Neural cell (in vitro differentiated cells): ENCODE measurements around the gene KCNT1. TPM values are rescaled to one million over a fixed set of nuclear protein-coding genes. Genes with fewer than 3 reads are reported as not detected.

Source experiments
- H2AFZ ChIP-seq: fragments of 200-600, 300-800 bp; sonication (generic), shearing (Covaris generic); 2 replicates; pipeline ENCODE4 v1.6.0; 2014; ENCODE audit warnings: low read depth, mild to moderate bottlenecking, antibody characterized with exemption, low read length, moderate library complexity
- H3F3A ChIP-seq: fragments of 200-600 bp; shearing (Covaris generic); 2 replicates; pipeline ENCODE4 v1.6.1; 2016; ENCODE audit warnings: mild to moderate bottlenecking, moderate library complexity, mixed read lengths, antibody characterized with exemption, low read length; ENCODE audit not compliant: insufficient read depth, poor library complexity, severe bottlenecking
- H3K27ac ChIP-seq: fragments of 200-600, 300-800 bp; sonication (generic), shearing (Covaris generic); 2 replicates; pipeline ENCODE4 v1.5.1; 2014; ENCODE audit warnings: mild to moderate bottlenecking, low read length, moderate library complexity
- H3K27me3 ChIP-seq: fragments of 300-800, 200-600 bp; sonication (generic), shearing (Covaris generic); 2 replicates; pipeline ENCODE4 v1.6.0; 2014; ENCODE audit warnings: mild to moderate bottlenecking, low read depth, low read length, moderate library complexity; ENCODE audit not compliant: insufficient read depth
- H3K36me3 ChIP-seq: fragments of 300-800, 200-600 bp; sonication (generic), shearing (Covaris generic); 2 replicates; pipeline ENCODE4 v1.5.1; 2014; ENCODE audit warnings: mild to moderate bottlenecking, antibody characterized with exemption, low read length, moderate library complexity; ENCODE audit not compliant: insufficient read depth
- H3K4me2 ChIP-seq: fragments of 300-800, 200-600 bp; sonication (generic), shearing (Covaris generic); 2 replicates; pipeline ENCODE4 v1.6.0; 2014; ENCODE audit warnings: mild to moderate bottlenecking, low read length
- H3K4me3 ChIP-seq: fragments of 300-800, 200-600 bp; sonication (generic), shearing (Covaris generic); 2 replicates; pipeline ENCODE4 v1.5.1; 2014; ENCODE audit warnings: mild to moderate bottlenecking, low read length, moderate library complexity
- H3K79me2 ChIP-seq: fragments of 200-600 bp; shearing (Covaris generic); replicated peaks from 2 replicates; pipeline ENCODE4 v1.6.0; 2014; ENCODE audit warnings: mild to moderate bottlenecking, low read length, moderate library complexity; ENCODE audit not compliant: insufficient read depth
- H3K9ac ChIP-seq: fragments of 300-800, 200-600 bp; sonication (generic), shearing (Covaris generic); 2 replicates; pipeline ENCODE4 v1.6.1; 2016; ENCODE audit warnings: mild to moderate bottlenecking, low read length, mixed read lengths
- H3K9me2 ChIP-seq: fragments of 200-600 bp; shearing (Covaris generic); 2 replicates; pipeline ENCODE4 v1.6.1; 2016; ENCODE audit warnings: mild to moderate bottlenecking, low read length, mixed read lengths; ENCODE audit not compliant: insufficient read depth
- H3K9me3 ChIP-seq: fragments of 200-600, 300-800 bp; sonication (generic), shearing (Covaris generic); 2 replicates; pipeline ENCODE4 v1.6.1; 2016; ENCODE audit warnings: mild to moderate bottlenecking, mixed run types, low read length, moderate library complexity, mixed read lengths
- H4K20me1 ChIP-seq: fragments of 200-600 bp; shearing (Covaris generic); 2 replicates; pipeline ENCODE4 v1.6.1; 2016; ENCODE audit warnings: mild to moderate bottlenecking, mixed run types; ENCODE audit not compliant: insufficient read depth
- EP300 ChIP-seq: fragments of 450-650 bp; conservative IDR thresholded peaks from 2 replicates; pipeline ENCODE4 v1.6.1; 2014; ENCODE audit warnings: antibody characterized with exemption, mild to moderate bottlenecking, moderate library complexity; ENCODE audit not compliant: poor library complexity, severe bottlenecking
- EZH2 ChIP-seq: fragments of 200-600, 300-800 bp; shearing (Covaris generic), sonication (generic); IDR thresholded peaks from 2 replicates; pipeline ENCODE4 v1.6.1; 2014; ENCODE audit warnings: antibody characterized with exemption, low read length, borderline replicate concordance, mild to moderate bottlenecking; ENCODE audit not compliant: insufficient read depth, poor library complexity, severe bottlenecking
- MXI1 ChIP-seq: fragments of 450-650 bp; conservative IDR thresholded peaks from 2 replicates; pipeline ENCODE4 v1.6.1; 2014; ENCODE audit warnings: antibody characterized with exemption, mild to moderate bottlenecking; ENCODE audit not compliant: poor library complexity, severe bottlenecking
- POLR2AphosphoS5 ChIP-seq: IDR thresholded peaks from 2 replicates; pipeline ENCODE4 v1.6.1; 2012
- RAD21 ChIP-seq: fragments of 450-650 bp; conservative IDR thresholded peaks from 2 replicates; pipeline ENCODE4 v1.6.1; 2014; ENCODE audit warnings: antibody characterized with exemption, mild to moderate bottlenecking, moderate library complexity
- REST ChIP-seq: IDR thresholded peaks from 2 replicates; pipeline ENCODE4 v1.6.1; 2012; ENCODE audit warnings: borderline replicate concordance
- SMC3 ChIP-seq: fragments of 450-650 bp; conservative IDR thresholded peaks from 2 replicates; pipeline ENCODE4 v1.6.1; 2014; ENCODE audit warnings: antibody characterized with exemption, mild to moderate bottlenecking, moderate library complexity; ENCODE audit not compliant: poor library complexity
- TAF1 ChIP-seq: IDR thresholded peaks from 2 replicates; pipeline ENCODE4 v1.6.1; 2012; ENCODE audit warnings: low read depth
- polyA plus RNA-seq: library from polyadenylated mRNA; depleted of rRNA; stranded (reverse); fragments of >200 nt; gene quantifications from 2 replicates; pipeline ENCODE4 v1.2.3, GENCODE V29; 2014
- TF ChIP-seq, protein P1 (sequence below): fragments of 450-650 bp; IDR thresholded peaks from 2 replicates; pipeline ENCODE4 v1.5.1; 2014; ENCODE audit warnings: antibody characterized with exemption, mild to moderate bottlenecking, moderate library complexity; ENCODE audit not compliant: poor library complexity, severe bottlenecking

The KCNT1 gene
- polyA plus RNA-seq, 1 donor from 2014 or later: 0.67 TPM

- no peak overlapping the region for H3K9ac ChIP-seq
- H2AFZ ChIP-seq: no peak overlapping the region
- H3K36me3 ChIP-seq: no peaks in the 10 kb centered on the region
- no peak overlapping the region for H3K4me3 ChIP-seq
- H3K9me3 ChIP-seq: no peaks in the 10 kb centered on the region
- H3K27ac ChIP-seq: no peak overlapping the region
- no peak overlapping the region for H3K4me2 ChIP-seq
- no peak for TF ChIP-seq MXI1
- TF ChIP-seq EZH2: no peak
- TF ChIP-seq, protein P1, sequence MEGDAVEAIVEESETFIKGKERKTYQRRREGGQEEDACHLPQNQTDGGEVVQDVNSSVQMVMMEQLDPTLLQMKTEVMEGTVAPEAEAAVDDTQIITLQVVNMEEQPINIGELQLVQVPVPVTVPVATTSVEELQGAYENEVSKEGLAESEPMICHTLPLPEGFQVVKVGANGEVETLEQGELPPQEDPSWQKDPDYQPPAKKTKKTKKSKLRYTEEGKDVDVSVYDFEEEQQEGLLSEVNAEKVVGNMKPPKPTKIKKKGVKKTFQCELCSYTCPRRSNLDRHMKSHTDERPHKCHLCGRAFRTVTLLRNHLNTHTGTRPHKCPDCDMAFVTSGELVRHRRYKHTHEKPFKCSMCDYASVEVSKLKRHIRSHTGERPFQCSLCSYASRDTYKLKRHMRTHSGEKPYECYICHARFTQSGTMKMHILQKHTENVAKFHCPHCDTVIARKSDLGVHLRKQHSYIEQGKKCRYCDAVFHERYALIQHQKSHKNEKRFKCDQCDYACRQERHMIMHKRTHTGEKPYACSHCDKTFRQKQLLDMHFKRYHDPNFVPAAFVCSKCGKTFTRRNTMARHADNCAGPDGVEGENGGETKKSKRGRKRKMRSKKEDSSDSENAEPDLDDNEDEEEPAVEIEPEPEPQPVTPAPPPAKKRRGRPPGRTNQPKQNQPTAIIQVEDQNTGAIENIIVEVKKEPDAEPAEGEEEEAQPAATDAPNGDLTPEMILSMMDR: no peak
- TF ChIP-seq REST: no peak
- TF ChIP-seq TAF1: no peak
- no peak for TF ChIP-seq RAD21
- no peak for TF ChIP-seq POLR2AphosphoS5
- no peak for TF ChIP-seq EP300
- no peak for TF ChIP-seq SMC3
- H3K79me2 ChIP-seq: no peaks in the 10 kb centered on the region
- no peaks in the 10 kb centered on the region for H3K9me2 ChIP-seq
- no peaks in the 10 kb centered on the region for H3K27me3 ChIP-seq
- H3F3A ChIP-seq: no peaks in the 10 kb centered on the region
- H4K20me1 ChIP-seq: no peaks in the 10 kb centered on the region
Measured at GRCh38 chr9:135774239-135774747, 72.3 kb downstream of the KCNT1 start.

DNA sequence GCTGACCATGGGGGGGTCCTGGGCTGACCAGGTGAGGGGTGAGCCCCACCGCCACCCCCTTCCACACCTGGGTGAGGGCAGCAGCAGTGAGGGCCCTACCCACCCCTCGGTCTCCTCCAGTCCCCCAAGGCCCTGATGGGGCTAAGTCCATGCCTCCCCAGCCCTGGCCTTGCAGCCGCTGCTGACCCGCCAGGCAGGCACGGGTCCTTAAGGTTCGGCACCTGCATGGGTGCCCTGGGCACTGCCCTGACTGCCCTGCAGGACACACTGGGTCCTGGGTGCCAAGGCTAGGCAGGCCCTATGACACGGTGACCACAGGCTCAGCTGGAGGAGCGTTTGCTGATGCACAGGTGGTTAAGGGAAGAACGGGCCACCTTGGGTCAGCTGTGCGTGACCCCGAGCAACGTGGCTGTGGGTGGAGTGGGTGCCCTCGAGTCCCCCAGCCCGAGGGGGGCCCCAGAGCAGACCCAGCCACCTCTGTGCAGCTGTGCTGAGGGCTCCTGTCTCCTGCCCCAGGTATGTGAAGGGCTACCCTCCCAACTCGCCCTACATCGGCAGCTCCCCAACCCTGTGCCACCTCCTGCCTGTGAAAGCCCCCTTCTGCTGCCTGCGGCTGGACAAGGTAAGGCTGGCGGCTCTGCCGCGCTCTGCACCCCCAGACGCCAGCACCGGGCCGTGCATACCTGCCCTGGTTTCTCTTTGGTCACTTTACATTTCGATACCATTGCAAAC is 73.0 kb downstream of the KCNT1 start:
- no peak overlapping the region for H3K4me3 ChIP-seq
- no peaks in the 10 kb centered on the region for H3K9me2 ChIP-seq
- no peaks in the 10 kb centered on the region for H3F3A ChIP-seq
- no peaks in the 10 kb centered on the region for H3K36me3 ChIP-seq
- no peak overlapping the region for H3K4me2 ChIP-seq
- H3K79me2 ChIP-seq: no peaks in the 10 kb centered on the region
- no peaks in the 10 kb centered on the region for H3K27me3 ChIP-seq
- no peak overlapping the region for H2AFZ ChIP-seq
- H3K9ac ChIP-seq: no peak overlapping the region
- H3K9me3 ChIP-seq: no peaks in the 10 kb centered on the region
- no peak overlapping the region for H3K27ac ChIP-seq
- no peaks in the 10 kb centered on the region for H4K20me1 ChIP-seq
- no peak for TF ChIP-seq EZH2
- TF ChIP-seq RAD21: no peak
- TF ChIP-seq EP300: no peak
- no peak for TF ChIP-seq SMC3
- TF ChIP-seq MXI1: no peak
- TF ChIP-seq TAF1: no peak
- no peak for TF ChIP-seq REST
- TF ChIP-seq POLR2AphosphoS5: no peak
- TF ChIP-seq, protein P1: no peak
